ENCODE measurements around the gene KCNJ15.

DNA sequence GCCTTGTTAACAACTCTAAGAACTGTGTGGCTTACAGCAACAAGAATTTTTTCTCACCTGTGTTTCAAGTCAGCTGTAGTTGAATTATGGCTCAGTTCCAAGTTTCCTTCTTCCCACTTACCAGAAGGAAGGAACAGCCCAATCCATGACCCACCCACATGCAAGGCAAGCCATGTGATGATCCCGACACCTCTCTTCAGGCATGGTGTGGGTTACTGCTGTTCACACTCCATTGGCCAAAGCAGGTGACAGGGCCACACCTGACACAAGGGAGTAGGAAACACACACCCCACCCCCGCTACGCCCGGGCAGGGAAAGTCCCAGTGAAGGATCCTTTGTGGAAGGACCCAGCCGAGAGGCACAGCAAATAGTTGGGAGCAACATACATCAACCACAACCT lies 36.3 kb downstream of the KCNJ15 start:
- TF ChIP-seq, protein P1, sequence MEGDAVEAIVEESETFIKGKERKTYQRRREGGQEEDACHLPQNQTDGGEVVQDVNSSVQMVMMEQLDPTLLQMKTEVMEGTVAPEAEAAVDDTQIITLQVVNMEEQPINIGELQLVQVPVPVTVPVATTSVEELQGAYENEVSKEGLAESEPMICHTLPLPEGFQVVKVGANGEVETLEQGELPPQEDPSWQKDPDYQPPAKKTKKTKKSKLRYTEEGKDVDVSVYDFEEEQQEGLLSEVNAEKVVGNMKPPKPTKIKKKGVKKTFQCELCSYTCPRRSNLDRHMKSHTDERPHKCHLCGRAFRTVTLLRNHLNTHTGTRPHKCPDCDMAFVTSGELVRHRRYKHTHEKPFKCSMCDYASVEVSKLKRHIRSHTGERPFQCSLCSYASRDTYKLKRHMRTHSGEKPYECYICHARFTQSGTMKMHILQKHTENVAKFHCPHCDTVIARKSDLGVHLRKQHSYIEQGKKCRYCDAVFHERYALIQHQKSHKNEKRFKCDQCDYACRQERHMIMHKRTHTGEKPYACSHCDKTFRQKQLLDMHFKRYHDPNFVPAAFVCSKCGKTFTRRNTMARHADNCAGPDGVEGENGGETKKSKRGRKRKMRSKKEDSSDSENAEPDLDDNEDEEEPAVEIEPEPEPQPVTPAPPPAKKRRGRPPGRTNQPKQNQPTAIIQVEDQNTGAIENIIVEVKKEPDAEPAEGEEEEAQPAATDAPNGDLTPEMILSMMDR (IDR thresholded peaks at IDR 0.05): no peak
- no peak for TF ChIP-seq SIN3A (IDR thresholded peaks at IDR 0.05; ENCODE audit: borderline replicate concordance, insufficient read depth, low read depth, low read length)
